HG02870 (cell line): ENCODE data around the gene SENP2.
"Not testable (repeated sequence)": the region's sequence is repeated elsewhere in the genome, so short reads cannot be mapped to it uniquely, and the experiment has no call there.

Experiments used
- ATAC-seq: cut with Tn5 transposase; IDR thresholded peaks from one replicate; pipeline ENCODE4 v1.9.1; 2021; ENCODE audit warnings: mild to moderate bottlenecking, moderate library complexity; ENCODE audit not compliant: unreplicated experiment

SENP2 gene

DNA sequence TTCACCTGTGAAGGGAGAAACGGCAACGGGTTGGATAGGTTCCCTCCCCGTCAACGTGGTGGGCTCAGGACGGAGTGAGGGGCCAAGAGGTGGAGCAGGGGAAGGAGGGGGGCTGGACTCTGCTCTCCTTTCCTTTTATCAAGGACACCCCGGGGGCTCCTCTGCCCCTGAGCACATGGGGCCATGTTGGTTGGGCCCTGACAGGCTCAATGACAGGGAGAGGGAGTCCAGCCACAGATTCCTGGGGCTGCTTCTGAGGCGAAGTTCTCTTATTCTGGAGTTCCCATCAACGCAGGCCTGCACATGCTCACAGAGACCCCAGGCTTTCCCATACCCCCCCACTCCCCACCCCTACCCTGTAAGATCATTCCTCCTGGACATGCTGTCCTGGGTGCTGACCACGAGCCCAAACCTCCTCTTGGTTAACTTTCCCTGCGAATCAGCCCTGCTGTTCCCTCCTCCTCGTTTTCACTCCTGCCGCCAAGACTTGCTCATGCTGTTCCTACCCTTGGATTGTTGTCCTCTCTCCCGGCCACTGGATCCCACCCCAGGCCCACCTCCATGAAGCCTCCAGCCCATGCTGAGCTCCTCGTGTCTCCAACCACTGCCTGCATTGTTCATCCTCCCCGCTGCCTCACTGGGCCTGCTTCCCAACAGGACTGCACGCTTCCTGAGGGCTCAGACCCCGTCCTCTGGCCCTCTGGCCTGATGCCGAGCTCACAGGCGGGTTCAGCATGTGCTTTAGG lies 61.2 kb downstream of the SENP2 start:
- ATAC-seq, result no peak

- ATAC-seq, result no peak
Observed at GRCh38 chr3:185647880-185648210, 61.8 kb downstream of the SENP2 start.

DNA sequence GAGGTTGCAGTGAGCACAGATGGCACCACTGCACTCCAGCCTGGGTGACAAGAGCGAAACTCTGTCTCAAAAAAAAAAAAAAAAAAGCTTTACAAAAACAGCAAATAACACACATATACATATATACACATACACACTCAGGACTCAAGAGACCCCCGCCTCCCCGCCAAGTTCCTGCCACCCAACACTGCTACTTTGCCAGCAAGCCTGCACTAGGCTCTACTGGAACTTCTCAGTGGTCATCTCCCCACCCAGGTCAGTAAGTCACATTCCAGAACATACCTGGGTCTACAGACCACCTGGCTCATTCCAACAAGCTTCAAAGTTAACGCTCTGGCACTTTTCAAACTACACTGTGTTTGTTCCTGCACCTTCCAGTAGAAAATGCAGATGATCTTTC lies 62.3 kb downstream of the SENP2 start:
- ATAC-seq, result no peak

DNA sequence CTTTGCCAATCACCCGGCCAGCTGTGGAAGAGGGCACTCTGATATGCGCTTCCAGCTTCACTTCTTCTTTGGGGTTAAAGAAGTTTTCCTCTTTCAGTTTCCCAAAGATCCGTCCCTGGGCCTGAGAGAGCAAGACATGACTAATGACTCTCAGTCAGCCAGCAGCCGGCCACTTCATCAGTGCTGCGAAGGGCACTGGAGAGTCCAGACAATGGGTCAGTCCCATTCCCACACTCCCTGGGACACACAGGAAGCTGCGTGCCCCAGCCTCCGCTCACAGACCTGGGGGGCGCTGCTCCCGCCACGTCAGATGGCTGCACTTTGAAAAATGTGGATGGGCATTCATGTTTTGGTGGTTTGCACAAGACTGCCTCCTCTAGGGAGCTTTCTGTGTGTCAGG lies 63.3 kb downstream of the SENP2 start:
- no peak for ATAC-seq

GRCh38 chr3:185651971-185652370 lies 65.9 kb downstream of the SENP2 start:
- no peak for ATAC-seq

- no peak for ATAC-seq
Observed at GRCh38 chr3:185653949-185654757, 68.1 kb downstream of the SENP2 start.

- no peak for ATAC-seq
Observed at GRCh38 chr3:185654758-185655145, 68.7 kb downstream of the SENP2 start.

DNA sequence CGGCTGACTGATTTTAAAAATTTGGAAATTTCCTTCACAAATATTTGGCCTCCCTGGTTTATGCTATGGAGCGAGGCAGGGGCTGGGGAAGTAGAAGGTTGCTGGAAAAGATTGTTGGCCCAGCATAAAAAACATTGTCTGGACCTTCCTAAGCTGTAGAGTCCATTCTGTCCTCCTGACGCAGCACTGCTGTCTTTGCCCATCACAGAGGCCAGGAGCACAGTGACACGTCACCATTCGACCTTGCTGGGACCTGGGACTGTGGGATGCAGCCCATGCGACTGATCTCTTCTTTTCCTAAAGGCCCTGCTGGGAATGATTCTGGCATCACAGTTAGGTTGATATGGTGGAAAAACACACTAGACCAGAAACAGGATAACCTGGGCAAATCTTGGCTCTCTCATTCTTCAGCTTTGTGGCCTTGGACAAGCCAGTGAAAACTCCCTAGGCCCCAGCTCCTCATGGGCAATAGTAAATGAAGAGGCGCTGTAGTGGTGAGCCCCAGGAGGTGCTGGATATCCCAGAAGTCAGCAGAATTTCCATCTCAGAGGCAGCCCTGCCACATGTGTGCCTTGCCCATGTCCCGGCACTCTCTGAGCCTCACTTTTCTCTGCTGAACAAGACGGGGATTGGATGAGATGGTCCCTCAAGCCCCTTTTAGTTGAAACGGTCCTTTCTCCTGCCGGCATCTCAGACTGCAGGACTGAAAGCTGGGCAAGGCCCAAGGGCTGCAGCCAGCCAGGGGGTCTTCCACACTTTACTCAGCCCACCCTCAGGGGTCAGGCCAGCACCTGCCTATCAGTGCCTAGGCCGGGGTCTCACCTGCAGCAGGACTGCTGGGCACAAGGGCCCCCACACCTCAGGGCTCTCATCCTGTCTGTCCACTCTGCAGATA lies 69.6 kb downstream of the SENP2 start:
- ATAC-seq, result no peak

- ATAC-seq, result no peak
Observed at GRCh38 chr3:185656321-185656840, 70.3 kb downstream of the SENP2 start.

DNA sequence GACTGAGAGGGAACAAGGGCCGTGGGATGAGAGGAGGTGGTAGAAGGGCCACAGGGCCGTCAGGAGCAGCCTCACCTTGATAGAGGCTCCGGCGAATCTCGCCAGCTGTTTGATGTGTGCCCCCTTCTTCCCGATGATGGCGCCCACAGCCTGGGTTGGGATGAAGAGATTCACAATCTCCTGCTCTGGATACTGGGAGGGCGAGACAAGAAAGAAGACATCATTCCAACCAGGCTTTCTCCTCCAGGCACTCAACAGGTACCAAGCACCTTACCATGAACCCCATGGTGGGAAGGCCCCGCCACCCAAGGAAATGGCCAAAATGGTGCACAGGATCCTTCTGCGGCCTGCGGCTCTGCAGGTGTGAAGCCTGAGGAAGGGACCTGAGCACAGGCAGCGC lies 71.1 kb downstream of the SENP2 start:
- no peak for ATAC-seq

GRCh38 chr3:185657691-185658503 lies 71.8 kb downstream of the SENP2 start:
- ATAC-seq, result no peak

GRCh38 chr3:185658504-185658912 lies 72.4 kb downstream of the SENP2 start:
- no peak for ATAC-seq

DNA sequence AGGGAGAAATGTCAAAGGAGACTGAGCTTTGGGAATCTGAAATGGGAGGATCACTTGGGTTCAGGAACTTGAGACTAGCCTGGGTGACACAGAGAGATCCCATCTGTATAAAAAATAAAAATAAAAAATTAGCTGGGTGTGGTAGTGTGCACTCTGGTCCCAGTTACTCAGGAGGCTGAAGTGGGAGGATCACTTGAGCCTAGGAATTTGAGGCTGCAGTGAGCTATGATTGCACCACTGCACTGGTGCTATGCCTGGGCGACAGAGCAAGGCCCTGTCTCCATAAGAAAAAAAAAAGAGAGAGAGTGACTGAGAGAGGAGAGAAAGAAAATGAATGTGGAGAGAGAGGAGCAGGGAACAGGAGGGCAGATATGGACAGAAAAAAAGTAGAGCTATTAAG lies 72.8 kb downstream of the SENP2 start:
- ATAC-seq, result no peak

GRCh38 chr3:185659942-185660921 lies 74.1 kb downstream of the SENP2 start:
- peak; percentile 50 for ATAC-seq

GRCh38 chr3:185661296-185661695 lies 75.2 kb downstream of the SENP2 start:
- not testable (repeated sequence) for ATAC-seq

DNA sequence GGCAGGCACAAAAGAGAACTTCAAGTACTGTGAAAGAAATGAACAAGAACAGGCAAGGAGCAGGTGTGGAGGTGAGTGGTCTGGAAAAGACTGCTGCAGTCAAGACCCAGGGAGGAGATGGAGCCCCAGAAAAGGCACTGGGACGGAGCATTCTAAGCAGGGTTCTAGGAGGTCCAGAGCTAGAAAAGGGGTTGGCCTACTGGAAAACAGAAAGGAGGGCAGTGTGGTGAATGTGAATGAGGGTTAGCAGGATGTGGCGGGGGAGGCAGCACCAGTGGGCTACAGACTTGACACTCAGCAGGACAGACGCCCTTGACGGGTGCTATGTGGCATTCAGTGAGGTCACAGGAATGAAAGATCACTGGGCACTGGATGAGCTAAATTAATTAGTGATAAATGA lies 75.7 kb downstream of the SENP2 start:
- no peak for ATAC-seq

DNA sequence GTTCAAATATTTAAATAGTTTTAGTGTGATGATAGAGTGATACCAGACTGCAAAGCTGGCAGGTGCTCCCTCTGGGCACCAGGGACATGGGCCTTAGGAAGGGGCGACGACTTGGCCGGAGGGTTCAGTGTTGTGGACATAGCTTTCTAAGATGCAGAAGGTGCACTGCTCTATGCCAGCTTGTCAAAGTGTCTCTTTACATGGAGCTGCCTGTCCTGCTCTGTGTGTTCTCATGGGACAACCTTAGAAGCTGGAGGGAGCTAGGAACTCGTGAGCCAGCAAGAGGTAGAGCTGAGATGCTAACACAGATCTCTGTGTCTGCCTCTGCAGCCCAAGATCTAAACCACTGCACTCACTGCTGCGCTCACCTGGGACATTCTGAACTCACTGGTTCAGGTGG lies 77.8 kb downstream of the SENP2 start:
- ATAC-seq, result no peak

GRCh38 chr3:185667574-185667973 lies 81.5 kb downstream of the SENP2 start:
- ATAC-seq, result no peak

GRCh38 chr3:185677146-185677829 lies 91.2 kb downstream of the SENP2 start:
- ATAC-seq, result no peak
